Measurements from ENCODE around the gene DHRS1. TPM values are rescaled to one million over a fixed set of nuclear protein-coding genes. Genes with fewer than 3 reads are reported as not detected.

The DHRS1 gene
- total RNA-seq, 4 donors from 2014 or later, result 22.7 to 33.0 (median 28.6) TPM

DNA sequence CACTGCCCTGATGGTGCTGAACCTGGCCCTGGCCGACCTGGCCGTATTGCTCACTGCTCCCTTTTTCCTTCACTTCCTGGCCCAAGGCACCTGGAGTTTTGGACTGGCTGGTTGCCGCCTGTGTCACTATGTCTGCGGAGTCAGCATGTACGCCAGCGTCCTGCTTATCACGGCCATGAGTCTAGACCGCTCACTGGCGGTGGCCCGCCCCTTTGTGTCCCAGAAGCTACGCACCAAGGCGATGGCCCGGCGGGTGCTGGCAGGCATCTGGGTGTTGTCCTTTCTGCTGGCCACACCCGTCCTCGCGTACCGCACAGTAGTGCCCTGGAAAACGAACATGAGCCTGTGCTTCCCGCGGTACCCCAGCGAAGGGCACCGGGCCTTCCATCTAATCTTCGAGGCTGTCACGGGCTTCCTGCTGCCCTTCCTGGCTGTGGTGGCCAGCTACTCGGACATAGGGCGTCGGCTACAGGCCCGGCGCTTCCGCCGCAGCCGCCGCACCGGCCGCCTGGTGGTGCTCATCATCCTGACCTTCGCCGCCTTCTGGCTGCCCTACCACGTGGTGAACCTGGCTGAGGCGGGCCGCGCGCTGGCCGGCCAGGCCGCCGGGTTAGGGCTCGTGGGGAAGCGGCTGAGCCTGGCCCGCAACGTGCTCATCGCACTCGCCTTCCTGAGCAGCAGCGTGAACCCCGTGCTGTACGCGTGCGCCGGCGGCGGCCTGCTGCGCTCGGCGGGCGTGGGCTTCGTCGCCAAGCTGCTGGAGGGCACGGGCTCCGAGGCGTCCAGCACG lies 16.4 kb upstream of the DHRS1 start:
- TF ChIP-seq, protein P1, sequence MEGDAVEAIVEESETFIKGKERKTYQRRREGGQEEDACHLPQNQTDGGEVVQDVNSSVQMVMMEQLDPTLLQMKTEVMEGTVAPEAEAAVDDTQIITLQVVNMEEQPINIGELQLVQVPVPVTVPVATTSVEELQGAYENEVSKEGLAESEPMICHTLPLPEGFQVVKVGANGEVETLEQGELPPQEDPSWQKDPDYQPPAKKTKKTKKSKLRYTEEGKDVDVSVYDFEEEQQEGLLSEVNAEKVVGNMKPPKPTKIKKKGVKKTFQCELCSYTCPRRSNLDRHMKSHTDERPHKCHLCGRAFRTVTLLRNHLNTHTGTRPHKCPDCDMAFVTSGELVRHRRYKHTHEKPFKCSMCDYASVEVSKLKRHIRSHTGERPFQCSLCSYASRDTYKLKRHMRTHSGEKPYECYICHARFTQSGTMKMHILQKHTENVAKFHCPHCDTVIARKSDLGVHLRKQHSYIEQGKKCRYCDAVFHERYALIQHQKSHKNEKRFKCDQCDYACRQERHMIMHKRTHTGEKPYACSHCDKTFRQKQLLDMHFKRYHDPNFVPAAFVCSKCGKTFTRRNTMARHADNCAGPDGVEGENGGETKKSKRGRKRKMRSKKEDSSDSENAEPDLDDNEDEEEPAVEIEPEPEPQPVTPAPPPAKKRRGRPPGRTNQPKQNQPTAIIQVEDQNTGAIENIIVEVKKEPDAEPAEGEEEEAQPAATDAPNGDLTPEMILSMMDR (IDR thresholded peaks at IDR 0.05; ENCODE audit: low read depth), result no peak

DNA sequence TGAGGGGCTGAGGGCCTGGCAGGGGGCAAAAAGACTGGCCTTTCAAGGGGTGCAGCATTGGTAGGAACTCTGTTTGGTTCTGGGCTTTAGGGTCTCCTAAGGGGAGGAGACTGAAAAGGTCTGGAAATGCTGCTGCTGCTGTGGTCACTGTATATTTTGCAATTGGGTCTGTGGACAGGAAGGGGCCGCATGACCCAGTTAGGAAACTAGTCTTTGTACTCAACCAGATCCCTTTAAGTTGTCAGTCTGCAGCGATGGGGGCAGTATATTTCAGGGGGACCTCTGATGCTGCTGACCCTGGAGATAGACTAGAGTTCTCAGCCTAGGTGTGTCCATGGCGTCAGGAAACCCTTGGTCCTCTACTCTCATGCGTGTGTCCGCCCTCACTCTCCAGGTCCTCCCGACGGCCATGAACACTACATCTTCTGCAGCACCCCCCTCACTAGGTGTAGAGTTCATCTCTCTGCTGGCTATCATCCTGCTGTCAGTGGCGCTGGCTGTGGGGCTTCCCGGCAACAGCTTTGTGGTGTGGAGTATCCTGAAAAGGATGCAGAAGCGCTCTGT lies 15.7 kb upstream of the DHRS1 start:
- TF ChIP-seq, protein P1 (IDR thresholded peaks at IDR 0.05; ENCODE audit: low read depth), result no peak

DNA sequence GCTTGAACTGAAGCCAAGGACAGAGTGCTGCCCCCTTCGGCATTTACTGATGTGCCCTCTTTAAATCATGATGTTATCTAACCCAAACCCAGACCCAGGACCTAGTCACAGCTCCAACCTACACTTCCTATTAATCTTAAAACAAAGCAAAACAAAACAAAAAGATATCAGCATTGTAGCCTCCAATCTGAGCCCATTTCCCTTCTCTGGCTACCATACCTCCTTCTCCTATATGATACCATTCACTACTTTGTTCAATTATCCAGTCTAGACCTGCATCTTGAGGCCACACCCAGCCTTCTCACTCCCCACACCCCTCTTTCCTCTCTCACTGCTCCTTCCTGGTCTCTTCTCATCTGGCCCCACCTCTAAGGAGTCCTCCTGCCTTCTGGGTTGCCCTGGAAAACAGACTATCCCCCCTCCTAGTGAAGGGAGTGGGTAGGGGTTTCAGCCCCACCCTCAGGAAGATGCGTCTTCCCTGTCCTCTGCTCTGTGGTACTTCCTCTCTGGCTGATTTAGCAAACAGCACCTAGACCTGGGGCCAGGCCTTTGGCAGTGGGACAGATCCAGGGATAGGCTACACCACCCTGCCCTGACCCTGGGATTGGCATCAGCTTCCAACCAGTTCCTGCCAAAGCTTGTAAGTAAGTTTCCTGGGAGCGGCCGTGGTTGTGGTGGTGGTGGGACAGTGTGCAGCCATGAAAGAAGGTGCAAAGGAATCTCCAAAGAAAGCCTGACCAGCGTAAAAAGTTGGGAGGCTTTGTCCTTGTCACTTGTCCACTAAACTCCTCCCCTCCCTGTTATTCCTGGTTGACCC lies 15.0 kb upstream of the DHRS1 start:
- TF ChIP-seq, protein P1 (IDR thresholded peaks at IDR 0.05; ENCODE audit: low read depth), result no peak

DNA sequence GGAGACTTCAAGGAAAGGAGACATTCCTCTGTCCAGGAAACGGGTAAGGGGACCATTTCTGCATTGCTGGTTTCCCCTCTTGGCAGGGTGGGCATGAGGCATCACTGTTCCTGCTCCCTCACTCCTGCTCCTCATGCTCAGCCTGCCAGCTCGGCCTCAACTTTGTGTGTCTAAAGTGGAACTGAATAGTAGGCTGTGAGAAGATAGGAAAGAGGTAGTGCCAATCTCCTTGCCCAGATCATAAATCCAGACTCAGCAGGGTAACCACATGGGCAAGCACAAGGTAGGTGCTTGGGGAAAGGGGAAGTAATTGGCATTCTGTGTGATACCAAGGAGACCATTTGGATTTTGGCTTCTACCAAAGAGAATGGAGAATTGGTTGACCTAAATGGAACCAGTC lies 14.3 kb upstream of the DHRS1 start:
- TF ChIP-seq, protein P1 (IDR thresholded peaks at IDR 0.05; ENCODE audit: low read depth), result no peak

DNA sequence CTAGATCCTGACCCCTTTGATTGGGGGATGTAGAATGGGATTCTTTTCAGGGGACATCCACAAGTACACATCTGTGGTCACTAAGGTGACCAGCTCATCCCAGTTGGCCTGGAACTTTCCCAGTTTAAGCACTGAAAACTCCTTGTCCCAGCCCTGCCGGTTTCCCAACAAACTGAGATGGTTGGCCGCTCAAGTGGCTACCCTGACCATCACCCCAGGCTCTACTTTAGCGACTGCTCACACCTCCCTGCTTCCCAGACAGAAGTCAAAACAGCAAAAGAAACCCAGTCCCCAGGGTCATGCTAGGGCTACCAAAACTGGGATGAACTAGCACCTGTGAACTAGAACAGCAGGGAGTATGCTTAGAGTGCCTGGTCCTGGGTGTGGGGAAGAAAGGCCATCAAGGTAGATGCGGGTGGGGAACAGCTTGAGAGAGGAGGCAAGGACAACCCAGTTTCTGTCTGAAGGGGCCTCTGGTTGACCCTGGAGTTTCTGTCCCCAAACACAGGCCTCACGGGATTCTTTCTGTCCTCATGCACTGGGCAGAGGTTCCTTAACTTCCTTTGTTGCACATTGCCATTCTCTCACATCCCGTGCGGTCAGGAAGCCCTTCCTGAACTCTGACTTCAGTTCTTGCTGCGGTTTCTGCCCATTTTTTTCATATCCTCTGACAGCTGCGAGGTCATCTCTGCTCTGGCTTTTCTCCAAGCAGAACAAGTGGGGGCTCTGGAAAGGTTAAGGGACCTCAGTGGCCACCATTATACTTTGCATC lies 13.3 kb upstream of the DHRS1 start:
- TF ChIP-seq, protein P1 (IDR thresholded peaks at IDR 0.05; ENCODE audit: low read depth), result no peak

DNA sequence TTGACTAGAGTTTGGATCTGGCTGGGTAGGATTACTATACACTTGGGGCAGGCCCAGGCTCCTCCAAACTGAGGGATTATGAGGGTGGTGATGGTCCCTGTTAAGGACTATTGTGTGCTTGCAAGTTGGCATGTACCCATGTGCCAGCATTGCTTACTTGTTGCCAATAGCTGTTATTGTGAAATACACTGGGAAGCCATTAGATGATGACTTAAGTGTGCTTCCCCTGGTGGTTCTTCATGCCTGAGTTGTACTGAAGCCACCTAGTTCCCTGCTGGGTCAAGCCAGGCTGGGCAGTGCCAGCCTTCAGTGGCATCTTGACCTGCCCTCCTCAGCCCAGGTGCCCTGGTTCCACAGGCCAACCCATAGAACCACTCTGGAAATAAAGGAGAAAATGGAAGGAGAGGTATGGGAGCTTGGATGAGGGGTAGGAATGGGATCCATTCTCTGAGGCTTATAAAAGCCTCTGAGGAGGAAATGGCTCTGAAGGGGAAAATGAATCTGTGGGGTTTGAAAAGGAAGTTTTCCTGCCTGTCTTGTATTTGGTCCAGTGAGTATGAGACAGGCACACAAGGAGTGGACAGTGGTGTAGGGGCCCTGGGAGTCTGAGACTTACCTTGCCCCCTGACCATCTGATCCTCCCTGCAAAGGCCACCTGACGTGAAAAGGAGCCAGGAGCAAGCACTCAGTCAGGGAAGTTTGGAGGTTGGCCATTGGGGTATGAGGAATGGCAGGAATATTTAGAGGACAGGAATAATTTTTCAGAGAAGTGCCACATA lies 12.4 kb upstream of the DHRS1 start:
- TF ChIP-seq, protein P1 (IDR thresholded peaks at IDR 0.05; ENCODE audit: low read depth), result no peak

All from subcutaneous adipose tissue (tissue), 4 donors.